Uterus (tissue), 2 donors: ENCODE data around the gene PACRG.

Experiments used
- POLR2A ChIP-seq, 2 donors: fragments of 450-650 bp; IDR thresholded peaks; one replicate each; pipeline ENCODE4 v1.6.1; 2016; ENCODE audit warnings: antibody characterized with exemption in 2 of 2, mild to moderate bottlenecking in 1 of 2, moderate library complexity in 1 of 2
- TF ChIP-seq, protein P1 (sequence below), 4 experiments: fragments of 200-600 bp in 2 of 4; fragments of 450-650 bp in 2 of 4; sonication (generic) in 2 of 4; IDR thresholded peaks; one replicate each; pipeline ENCODE4 v1.5.1; 2016 to 2019; ENCODE audit warnings: antibody characterized with exemption in 4 of 4, mild to moderate bottlenecking in 2 of 4, moderate library complexity in 1 of 4

GRCh38 chr6:162889303-162889702 is 161.5 kb downstream of the PACRG start:
- TF ChIP-seq, protein P1, sequence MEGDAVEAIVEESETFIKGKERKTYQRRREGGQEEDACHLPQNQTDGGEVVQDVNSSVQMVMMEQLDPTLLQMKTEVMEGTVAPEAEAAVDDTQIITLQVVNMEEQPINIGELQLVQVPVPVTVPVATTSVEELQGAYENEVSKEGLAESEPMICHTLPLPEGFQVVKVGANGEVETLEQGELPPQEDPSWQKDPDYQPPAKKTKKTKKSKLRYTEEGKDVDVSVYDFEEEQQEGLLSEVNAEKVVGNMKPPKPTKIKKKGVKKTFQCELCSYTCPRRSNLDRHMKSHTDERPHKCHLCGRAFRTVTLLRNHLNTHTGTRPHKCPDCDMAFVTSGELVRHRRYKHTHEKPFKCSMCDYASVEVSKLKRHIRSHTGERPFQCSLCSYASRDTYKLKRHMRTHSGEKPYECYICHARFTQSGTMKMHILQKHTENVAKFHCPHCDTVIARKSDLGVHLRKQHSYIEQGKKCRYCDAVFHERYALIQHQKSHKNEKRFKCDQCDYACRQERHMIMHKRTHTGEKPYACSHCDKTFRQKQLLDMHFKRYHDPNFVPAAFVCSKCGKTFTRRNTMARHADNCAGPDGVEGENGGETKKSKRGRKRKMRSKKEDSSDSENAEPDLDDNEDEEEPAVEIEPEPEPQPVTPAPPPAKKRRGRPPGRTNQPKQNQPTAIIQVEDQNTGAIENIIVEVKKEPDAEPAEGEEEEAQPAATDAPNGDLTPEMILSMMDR (IDR thresholded peaks at IDR 0.05) = no peak
- TF ChIP-seq POLR2A (IDR thresholded peaks at IDR 0.05) = no peak
